HG02642 (cell line): ENCODE measurements around the gene ULK2.
A peak's percentile ranks its signal among the peaks of the same experiment; 100 is the strongest.
"Not testable (repeated sequence)": the region's sequence is repeated elsewhere in the genome, so short reads cannot be mapped to it uniquely, and the experiment has no call there.

Experiments
- ATAC-seq: cut with Tn5 transposase; IDR thresholded peaks from one replicate; pipeline ENCODE4 v1.9.1; 2021; ENCODE audit warnings: mild to moderate bottlenecking; ENCODE audit not compliant: unreplicated experiment, poor library complexity

Gene ULK2

DNA sequence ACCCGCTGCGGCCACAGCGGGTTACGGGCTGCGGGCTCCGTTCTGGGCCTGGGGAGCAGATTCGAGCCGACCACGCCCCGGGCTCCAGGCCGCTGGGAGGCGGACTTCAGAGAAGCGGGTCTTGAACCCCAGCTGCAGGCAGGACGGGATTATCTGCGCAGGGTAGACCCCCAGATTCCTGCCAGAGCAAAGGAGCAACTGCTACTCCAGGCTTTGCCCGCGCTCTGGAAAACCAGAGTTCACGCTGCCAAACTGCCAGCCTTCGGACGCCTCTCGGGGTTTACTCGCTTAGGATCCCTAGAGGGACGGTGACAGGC lies 301 bp upstream of the ULK2 start:
- no peak for ATAC-seq

DNA sequence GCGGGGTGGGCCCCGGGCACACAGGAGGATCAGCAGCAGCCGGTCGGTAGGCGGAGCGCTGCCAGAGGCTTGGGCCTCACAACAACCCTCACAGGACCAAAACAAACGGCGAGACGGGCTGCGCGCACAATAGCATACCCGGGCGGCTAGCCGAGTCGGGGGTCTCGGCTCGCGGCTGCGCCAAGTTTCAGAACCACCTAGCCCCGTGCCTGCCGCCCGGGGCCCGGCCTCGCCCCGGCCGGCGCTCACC lies 732 bp downstream of the ULK2 start:
- peak; percentile 41 for ATAC-seq

DNA sequence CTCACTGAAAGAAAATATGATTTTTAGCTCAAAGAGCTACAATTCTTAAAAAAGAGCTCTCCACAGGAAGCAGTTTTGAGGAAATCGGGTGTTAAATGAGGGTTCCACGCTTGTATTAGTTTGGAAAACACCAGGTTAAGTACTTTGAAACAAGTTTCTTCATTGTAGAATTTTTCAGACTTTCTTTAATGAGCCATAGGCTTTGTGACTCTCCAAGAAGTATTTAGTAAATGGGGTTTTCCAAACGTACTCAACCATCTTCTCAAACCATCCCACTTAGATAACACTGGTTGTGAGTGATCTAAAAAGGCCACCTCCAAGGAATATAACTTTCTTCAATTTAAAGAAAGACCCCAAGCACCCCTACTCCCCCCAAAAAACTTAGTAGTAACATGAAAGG lies 2.7 kb downstream of the ULK2 start:
- no peak for ATAC-seq

DNA sequence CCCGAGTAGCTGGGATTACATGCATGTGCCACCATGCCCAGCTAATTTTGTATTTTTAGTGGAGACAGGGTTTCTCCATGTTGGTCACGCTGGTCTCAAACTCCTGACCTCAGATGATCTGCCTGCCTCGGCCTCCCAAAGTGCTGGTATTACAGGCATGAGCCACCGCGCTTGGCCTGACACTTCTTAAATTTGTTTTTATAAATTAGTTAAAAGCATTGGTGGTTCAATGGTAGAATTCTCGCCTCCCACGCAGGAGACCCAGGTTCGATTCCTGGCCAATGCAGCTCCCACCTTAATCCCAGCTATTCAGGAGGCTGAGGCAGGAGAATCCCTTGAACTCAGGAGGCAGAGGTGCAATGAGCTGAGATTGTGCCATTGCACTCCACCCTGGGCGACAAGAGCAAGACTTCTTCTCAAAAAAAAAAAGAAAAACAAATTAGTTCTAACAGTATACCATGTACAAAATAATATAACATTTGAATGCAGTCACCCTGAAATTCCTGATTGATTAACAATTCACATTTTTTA lies 7.0 kb downstream of the ULK2 start:
- not testable (repeated sequence) for ATAC-seq

DNA sequence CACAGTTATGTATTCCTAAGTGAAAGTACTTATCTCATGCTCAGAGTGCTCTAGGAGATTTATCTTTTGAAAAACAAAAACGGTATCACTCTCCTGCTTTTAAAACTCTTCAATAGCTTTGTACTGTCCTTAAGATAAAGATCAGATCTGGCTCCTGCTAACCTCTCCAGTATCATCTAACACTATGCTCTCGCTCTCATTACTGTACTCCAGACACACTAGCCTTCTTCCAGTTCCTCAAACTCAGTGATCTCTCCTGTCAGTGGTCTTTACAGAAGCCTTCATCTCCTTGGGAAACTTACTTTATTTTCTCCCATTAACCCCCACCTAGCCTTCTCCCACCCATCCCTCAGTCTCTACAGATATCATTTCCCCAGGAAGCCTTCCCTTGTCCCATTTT lies 10.1 kb downstream of the ULK2 start:
- ATAC-seq, result no peak

DNA sequence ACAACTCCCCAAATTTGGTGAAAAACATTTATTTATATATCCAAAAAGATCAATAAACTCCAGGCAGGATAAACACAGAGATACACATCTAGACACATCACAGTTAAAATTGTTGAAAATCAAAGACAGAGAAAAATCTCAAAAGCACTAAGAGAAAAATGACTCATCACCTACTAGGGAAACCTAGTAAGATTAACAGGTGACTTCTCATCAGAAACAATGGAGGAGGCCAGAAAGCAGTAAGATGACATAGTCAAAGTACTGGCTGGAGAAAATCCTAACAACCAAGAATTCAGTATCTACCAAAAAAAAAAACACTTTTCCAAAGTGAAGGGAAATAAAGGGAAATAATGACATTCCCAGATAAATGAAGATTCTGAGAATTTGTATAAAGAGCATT lies 33.8 kb downstream of the ULK2 start:
- ATAC-seq, result no peak

DNA sequence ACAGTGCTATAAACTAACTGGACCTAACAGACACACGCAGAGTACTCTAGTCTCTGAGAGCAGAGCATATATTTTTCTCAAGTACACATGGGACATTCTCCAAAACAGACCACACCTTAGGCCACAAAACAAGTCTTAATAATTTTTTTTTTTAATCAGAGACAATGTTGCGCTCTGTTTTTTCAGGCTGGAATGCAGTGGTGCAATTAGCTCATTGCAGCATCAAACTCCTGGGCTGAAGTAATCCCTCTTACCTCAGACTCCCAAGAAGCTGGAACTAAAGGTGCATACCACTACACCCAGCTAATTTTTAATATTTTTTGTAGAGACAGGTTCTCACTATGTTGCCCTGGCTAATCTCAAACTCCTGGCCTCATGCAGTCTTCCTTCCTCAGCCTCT lies 37.7 kb downstream of the ULK2 start:
- ATAC-seq, result no peak

DNA sequence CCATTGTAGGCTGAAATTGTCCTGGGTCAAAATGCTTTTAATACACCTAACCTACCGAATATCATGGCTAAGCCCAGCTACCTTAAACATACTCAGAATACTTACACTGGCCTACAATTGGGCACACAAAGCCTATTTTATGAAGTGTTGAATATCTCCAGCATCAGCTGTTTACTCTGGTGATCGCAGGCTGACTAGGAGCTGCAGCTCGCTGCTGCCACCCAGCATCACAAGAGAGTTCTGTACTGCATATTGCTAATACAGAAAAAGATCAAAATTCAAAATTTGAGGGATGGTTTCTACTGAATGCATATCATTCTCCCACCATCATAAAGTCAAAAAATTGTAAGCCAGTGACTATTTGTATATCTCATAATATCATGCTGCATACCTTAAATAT lies 55.3 kb downstream of the ULK2 start:
- no peak for ATAC-seq

DNA sequence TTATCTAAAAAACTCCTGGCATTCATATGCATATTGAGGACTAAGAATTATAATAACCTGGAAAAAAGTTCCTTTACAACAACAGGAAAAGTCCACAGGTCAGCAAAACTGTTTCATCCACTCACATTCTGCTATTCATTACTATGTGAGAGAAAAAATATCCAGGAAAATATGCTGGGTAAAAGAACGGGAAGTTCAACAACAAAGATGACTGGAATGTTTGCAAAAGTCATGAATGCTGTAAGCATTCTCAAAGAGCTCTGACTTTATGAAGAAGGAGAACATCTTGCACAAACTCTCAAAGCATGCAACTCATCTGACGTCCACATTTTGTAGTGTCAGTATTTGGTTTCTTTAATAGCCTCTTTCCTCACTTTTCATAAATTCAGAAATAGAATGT lies 62.7 kb downstream of the ULK2 start:
- no peak for ATAC-seq

DNA sequence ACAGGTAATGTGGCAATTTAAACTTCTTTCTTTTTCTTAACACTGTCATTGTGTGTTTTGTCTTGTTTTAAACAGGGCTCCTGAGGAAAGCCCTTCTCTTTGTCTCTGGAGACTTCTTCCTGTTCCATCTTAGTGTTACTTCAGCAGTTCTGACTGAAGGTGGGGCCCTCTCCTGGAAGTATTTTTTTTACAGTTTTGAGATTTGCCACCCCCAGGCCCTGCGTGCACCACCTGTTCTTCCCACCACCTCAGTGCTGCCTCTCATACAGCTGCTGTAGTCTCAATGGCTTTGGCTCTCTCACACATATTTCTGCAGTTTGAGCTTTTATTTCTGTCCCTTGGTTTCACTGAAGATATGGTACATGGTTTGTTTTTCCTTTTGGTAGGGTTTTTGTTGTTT lies 67.2 kb downstream of the ULK2 start:
- ATAC-seq, result no peak

DNA sequence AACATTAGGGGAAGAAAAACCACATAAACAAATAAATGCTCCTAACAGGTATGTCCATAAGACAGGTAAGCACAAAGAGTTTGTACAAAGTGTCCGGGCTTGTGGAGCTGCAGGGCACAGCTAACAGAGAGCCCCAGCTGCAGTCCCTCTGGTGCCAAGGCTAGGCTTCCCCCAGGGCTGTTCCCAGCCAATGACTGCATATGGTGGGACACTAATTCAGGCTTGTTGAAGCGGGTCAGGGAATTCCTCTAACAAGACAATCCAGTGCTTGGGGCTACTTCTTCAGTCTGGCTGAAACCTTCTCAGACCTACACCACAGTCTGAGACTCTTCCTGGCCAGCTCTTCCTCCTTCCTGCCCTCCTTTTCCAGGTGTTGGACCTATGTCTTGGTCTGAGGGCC lies 67.9 kb downstream of the ULK2 start:
- no peak for ATAC-seq

DNA sequence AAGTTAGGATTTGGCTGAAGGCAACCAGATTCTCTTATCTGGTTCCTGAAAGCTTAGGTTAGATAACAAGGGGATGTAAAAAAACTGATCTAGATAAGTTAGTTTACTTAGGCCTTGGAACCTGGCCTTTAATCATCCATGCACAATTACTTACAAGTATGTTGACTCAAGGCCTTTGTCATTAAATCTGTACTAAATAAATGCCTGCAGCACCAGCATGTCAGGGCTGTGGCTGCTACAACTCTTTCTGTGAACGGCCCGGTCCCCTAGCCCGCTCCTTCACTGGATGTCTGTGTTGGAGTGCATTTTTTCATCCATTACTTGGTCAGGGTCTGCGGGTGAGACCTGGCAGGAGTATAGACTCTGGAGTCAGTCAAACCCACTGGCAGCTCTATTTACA lies 71.3 kb downstream of the ULK2 start:
- no peak for ATAC-seq

DNA sequence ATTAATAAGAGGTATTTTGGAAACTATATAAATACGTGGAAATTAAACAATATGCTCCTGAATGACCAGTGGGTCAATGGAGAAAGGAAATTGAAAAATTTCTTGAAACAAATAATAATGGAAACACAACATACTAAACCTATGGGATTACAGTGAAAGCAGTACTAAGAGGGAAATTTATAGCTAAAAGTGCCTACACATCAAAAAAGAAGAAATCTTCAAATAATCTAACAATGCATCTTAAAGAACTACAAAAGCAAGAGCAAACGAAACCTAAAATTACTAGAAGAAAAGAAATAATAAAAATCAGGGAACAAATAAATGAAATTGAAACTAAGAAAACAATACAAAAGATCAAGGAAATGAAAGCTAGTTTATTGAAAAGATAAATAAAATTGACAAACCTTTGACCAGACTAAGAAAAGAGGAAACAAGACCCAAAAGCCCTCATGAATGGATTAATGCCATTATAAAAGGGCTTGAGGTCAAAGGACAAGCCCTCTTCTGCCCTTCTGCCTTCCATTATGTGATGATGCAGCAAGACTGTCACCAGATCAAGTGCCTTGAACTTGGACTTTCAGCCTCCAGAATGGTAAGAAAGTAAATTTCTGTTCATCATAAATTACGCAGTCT lies 75.7 kb downstream of the ULK2 start:
- ATAC-seq, result no peak

DNA sequence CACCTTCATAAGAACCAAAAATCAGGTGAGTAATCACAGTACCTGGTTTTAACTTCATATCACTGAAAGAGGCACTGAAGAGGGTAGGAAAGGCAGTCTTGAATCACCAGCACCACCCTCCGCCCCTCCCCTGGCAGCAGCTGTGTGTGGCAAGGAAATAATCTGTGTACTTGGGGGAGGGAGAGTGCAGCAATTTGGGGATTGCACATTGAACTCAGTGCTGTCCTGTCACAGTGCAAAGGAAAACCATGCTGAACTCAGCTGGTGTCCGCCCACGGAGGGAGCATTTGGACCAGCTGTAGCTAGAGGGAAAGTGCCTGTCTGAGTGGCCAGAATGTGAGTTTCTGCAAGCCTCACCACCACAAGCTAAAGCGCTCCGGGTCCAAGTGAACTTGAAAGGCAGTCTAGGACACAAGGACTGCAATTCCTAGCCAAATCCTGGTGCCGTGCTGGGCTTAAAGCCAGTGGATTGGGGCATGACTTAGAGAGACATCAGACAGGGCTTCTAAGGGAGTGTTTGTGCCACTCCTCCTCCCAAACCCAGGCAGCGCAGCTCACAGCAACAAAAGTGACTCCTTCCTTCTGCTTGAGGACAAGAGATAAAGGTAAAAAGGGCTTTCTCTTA lies 79.9 kb downstream of the ULK2 start:
- ATAC-seq, result no peak

DNA sequence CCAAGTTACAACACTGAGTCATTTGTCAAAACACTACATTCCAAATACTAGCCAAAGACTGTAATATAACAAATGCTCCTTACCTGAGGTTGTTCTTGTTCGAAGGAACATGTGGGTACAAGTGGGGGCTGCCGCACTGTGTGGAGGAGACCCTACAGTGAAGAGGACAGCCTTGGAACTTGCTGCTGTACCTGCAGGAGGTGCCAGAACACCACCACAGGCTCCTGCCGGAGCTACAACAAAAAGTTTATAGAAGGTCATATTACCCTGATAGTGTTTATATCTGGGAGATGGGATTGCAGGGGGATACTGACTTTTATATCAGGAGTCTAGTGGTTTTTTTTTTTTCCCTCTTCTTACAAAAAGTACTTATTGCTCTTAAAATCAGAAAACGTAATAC lies 81.9 kb downstream of the ULK2 start:
- no peak for ATAC-seq

DNA sequence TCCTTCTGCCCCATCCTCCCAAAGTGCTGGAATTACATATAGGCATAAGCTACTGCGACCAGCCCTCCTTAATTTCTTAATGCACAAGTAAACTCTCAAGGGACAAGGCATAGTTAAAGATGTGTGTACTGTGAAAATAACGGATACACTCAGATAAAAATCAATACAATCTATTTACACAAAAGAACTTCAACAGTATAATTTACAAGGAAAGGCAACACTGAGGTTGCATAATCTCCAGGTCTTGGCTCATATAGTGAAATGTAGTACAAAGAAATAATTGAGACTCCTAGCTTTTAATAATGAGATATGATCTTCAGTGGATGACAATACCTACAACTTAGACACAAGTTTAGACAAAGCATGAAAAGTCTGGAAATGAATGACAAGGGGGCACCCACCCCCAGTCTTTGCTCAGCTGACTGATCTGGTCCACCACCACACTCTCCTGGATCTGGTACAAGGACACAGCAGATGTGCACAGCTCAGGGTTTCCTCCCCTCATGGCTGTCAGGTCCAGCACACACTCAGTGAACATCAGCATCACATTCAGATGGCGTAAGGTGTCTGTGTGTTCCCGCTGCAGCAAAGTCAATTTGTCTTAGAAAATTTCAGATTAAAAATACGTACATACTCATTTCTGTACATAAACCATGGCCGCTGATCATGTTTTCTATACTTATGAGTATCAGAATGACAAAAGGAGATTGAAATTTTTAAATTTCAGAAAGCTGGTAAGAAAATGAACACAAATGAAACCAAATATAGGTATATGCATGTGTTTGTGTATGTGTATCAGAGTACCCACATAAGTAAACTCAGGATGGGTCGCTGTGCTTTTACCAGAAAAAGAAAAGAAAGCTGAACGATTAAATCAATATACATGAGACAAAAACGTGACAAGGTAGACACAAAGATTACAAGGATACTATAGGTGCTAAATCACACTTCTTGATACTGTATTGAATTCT lies 86.0 kb downstream of the ULK2 start:
- ATAC-seq, result no peak

DNA sequence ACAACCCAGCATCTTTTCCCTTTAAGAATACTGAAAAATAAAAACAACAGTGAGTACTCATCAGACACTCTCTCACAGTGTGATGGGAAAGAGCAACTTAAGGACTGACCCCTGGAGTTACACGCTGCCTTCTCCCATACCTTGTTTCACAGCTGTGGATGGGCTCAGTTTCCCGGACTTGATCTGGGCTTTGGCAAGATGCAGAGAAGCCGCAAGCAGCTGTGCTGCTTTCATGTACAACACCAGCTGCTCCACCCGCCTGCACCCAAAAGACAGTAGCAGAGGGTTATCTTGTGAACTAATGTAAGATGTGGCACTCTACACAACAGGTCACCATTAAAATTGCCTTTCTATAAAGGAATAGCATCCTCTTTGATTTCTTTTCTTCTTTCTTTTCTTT lies 86.9 kb downstream of the ULK2 start:
- no peak for ATAC-seq

DNA sequence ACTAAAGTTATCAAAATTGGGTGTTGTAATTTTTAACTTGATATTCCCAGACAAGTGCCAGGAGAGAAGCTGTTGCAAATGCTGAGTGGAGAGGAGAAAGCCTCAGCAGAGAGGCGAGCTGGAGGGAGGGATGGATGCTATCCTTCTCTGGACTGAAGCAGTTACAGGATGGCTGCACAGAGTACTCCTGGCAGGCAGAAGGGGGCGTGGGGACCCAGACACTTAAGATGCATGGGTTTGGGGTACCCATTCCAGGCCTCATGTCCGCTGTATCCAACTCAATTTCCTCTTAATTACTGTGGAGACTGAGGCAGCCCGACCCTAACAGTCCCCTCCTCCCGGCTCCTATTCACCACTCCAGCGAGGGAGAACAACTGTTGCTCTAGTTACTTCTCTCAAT lies 94.2 kb downstream of the ULK2 start:
- no peak for ATAC-seq

DNA sequence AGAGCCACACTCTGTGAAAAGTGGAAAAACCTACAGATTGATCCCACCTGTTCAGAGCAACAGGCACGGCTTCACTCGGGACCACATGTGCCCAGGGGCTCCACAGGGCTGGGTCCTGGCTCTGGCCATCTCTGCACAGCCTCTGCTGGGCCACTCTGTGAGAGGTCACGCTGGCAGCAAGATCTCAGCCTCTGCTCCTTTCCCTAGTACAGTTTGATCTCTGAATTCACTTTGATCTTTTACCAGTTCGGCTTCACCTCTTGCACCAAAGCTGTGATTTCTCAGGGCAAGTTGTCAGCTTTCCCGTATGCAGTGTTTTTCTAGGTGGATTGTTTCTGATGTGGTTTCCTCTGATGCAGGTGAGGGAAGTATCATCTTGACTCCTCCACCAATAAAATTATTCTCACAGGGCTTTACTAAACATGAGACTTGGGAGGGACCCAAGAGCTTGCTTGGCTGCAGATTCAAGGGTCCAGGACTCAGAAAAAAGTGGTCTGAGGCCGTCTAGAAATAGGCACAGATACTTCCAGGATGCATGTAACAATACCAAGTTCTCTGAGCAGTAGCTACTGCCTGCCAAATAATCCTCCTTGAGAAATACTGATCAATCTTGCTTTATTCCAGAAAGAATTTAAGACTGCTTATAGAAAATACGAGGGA lies 95.6 kb downstream of the ULK2 start:
- ATAC-seq, result no peak

DNA sequence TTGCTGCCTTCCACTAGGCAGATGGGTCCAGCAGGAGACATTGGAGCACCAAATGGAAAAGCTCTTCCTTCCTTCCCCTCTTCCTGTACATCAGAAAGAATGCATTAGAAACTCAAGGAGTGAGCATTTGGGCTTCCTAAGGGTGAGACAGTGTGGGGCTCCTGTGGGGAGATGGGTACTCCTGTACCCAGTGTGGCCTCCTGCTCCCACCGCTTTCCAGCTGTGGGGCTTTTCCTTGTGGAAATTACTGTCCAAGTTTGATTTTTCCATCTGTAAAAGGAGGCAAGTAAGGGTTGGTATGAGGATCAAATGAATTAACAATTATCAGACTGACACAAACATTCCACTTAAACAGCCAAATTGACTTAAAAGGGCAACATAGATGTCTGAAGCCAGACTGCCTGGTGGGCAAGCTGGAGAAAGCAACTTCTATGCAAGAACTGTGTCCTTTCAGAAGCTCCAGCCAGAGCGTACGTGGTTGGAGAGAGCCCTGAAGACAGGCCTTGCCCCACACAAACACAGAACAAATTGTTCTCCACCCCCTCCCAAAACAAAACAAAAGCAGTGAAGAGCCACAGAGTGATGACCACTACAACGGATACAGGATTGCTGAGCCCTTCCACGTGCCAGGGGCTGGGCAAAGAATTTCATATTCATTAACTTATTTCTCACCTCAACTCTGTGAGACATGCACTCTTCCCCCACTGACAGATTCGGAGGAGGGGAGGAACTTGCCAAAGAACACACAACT lies 96.6 kb downstream of the ULK2 start:
- ATAC-seq, result no peak
